B cell (primary cell): ENCODE data around the gene GRID2. TPM values are rescaled to one million over a fixed set of nuclear protein-coding genes. Genes with fewer than 3 reads are reported as not detected.

Experiments used
- ATAC-seq: fragments of 200-7000 bp; cut with Tn5 transposase; one replicate; pipeline ENCODE4 v1.10.0; 2021; ENCODE audit warnings: low read depth, mild to moderate bottlenecking, moderate number of reproducible peaks, moderate library complexity
- CTCF ChIA-PET: fragments of 350-600 bp; sonication (Branson Sonifier 250); formaldehyde crosslinking; loops from one replicate; lab custom pipeline; 2021; ENCODE audit warnings: antibody characterized with exemption, inconsistent platforms; lab: Charles Lee
- POLR2A ChIA-PET: fragments of 350-600 bp; sonication (Branson Sonifier 250); formaldehyde crosslinking; loops from one replicate; lab custom pipeline; 2021; ENCODE audit warnings: antibody characterized with exemption; lab: Charles Lee
- DNase-seq: peaks from one replicate; pipeline ENCODE4 v3.0.0; 2013
- H2AFZ ChIP-seq: 2 replicates; pipeline ENCODE4 v1.6.1; 2012; ENCODE audit warnings: mild to moderate bottlenecking, low read depth, low read length; ENCODE audit not compliant: insufficient read depth, poor library complexity, severe bottlenecking
- H3K27ac ChIP-seq, 2 donors: 1 replicate in 1 of 2; 2 replicates in 1 of 2; pipeline ENCODE4 v1.5.1; 2012 to 2013; ENCODE audit warnings: low read length in 2 of 2, mild to moderate bottlenecking in 2 of 2, moderate library complexity in 1 of 2
- H3K27me3 ChIP-seq, 4 experiments: fragments of 200-600 bp in 1 of 4; sonication (generic) in 1 of 4; replicated peaks in 1 of 4; 1 replicate in 2 of 4; 2 replicates in 2 of 4; pipeline versions ENCODE4 v1.6.1 to v1.7.0; 2013 to 2016; ENCODE audit warnings: low read length in 3 of 4, mild to moderate bottlenecking in 2 of 4, mixed read lengths in 1 of 4, moderate library complexity in 1 of 4; ENCODE audit not compliant: insufficient read depth in 4 of 4, control insufficient read depth in 3 of 4; ENCODE audit errors: control extremely low read depth in 1 of 4
- H3K36me3 ChIP-seq, 2 experiments: replicated peaks in 1 of 2; 1 replicate in 1 of 2; 2 replicates in 1 of 2; pipeline versions ENCODE4 v1.6.1 to v1.7.1; 2013; ENCODE audit warnings: low read length in 1 of 2; ENCODE audit not compliant: insufficient read depth in 2 of 2, control insufficient read depth in 1 of 2; ENCODE audit errors: control extremely low read depth in 1 of 2, extremely low read depth in 1 of 2
- H3K4me1 ChIP-seq, 2 donors: fragments of 200-600 bp in 1 of 2; sonication (generic) in 1 of 2; 1 replicate in 1 of 2; 2 replicates in 1 of 2; pipeline versions ENCODE4 v1.5.1 to v1.6.1; 2013 to 2017; ENCODE audit warnings: low read length in 2 of 2; ENCODE audit not compliant: control insufficient read depth in 2 of 2, insufficient read depth in 2 of 2
- H3K4me2 ChIP-seq: replicated peaks from 2 replicates; pipeline ENCODE3; 2012; ENCODE audit warnings: mild to moderate bottlenecking, low read depth, low read length; ENCODE audit not compliant: poor library complexity, severe bottlenecking
- H3K4me3 ChIP-seq, 5 experiments: fragments of 200-600 bp in 1 of 5; sonication (generic) in 1 of 5; 1 replicate in 3 of 5; 2 replicates in 2 of 5; pipeline versions ENCODE4 v1.5.1 to v1.7.0; 2011 to 2016; ENCODE audit warnings: low read length in 4 of 5, mild to moderate bottlenecking in 4 of 5, low read depth in 2 of 5, control low read depth in 1 of 5, moderate library complexity in 1 of 5; ENCODE audit not compliant: insufficient read depth in 1 of 5; ENCODE audit errors: control extremely low read depth in 1 of 5, extremely low read depth in 1 of 5
- H3K79me2 ChIP-seq: fragments of 200-600 bp; sonication (generic); one replicate; pipeline ENCODE4 v1.6.0; 2016; ENCODE audit warnings: low read length; ENCODE audit not compliant: control insufficient read depth, insufficient read depth
- H3K9ac ChIP-seq: fragments of 200-600 bp; sonication (generic); 2 replicates; pipeline ENCODE4 v1.6.1; 2017; ENCODE audit warnings: mild to moderate bottlenecking, low read length, moderate library complexity
- H3K9me3 ChIP-seq, 3 donors: one replicate each; pipeline versions ENCODE4 v1.6.1 to v1.7.1; 2013; ENCODE audit warnings: low read length in 2 of 3; ENCODE audit not compliant: control insufficient read depth in 2 of 3, insufficient read depth in 1 of 3; ENCODE audit errors: control extremely low read depth in 1 of 3
- H4K20me1 ChIP-seq: 2 replicates; pipeline ENCODE4 v1.6.0; 2012; ENCODE audit warnings: mild to moderate bottlenecking, low read length; ENCODE audit not compliant: insufficient read depth, control insufficient read depth, poor library complexity, severe bottlenecking
- H3K27ac Mint-ChIP-seq: one replicate; pipeline ENCODE4 v1.8.0; 2021; ENCODE audit warnings: mixed read lengths
- H3K27me3 Mint-ChIP-seq: one replicate; pipeline ENCODE4 v1.8.0; 2021; ENCODE audit warnings: mixed read lengths
- H3K4me1 Mint-ChIP-seq: one replicate; pipeline ENCODE4 v1.8.0; 2021; ENCODE audit warnings: mixed read lengths
- H3K4me3 Mint-ChIP-seq: one replicate; pipeline ENCODE4 v1.8.0; 2021; ENCODE audit warnings: mixed read lengths
- H3K9me3 Mint-ChIP-seq: one replicate; pipeline ENCODE4 v1.8.0; 2022; ENCODE audit warnings: mixed read lengths; ENCODE audit not compliant: insufficient read depth
- CTCF ChIP-seq: fragments of 200-600 bp; IDR thresholded peaks from one replicate; pipeline ENCODE4 v1.8.0; 2022; ENCODE audit warnings: antibody characterized with exemption, mild to moderate bottlenecking
- EZH2 ChIP-seq: IDR thresholded peaks from 2 replicates; pipeline ENCODE4 v1.6.1; 2012; ENCODE audit warnings: borderline replicate concordance, low read depth, mild to moderate bottlenecking, moderate library complexity, low read length; ENCODE audit not compliant: insufficient read depth, poor library complexity, severe bottlenecking
- WGBS: methylation state at CpG from one replicate; pipeline ENCODE4 v1.1.5; 2013; ENCODE audit warnings: missing lambda C conversion rate; ENCODE audit not compliant: insufficient coverage; 5-methylcytosine and 5-hydroxymethylcytosine counted together
- intact Hi-C: fragments of 100-400 bp; cut with micrococcal nuclease; formaldehyde crosslinking; loops from one replicate; pipeline ENCODE4 v1.10.0; 2022
- polyA plus RNA-seq: library from polyadenylated mRNA; depleted of rRNA; stranded (reverse); fragments of >200 nt; gene quantifications from 2 replicates; pipeline ENCODE4 v1.2.3, GENCODE V29; 2012
- total RNA-seq, 2 donors: library from RNA; stranded (reverse); fragments of 120-200 nt in 1 of 2; gene quantifications; 1 replicate in 1 of 2; 2 replicates in 1 of 2; pipeline versions ENCODE4 v1.2.3 to v1.2.4, GENCODE V29; 2013 to 2022

GRID2 gene
- total and polyA plus RNA-seq, 2 donors (not counting 1 experiment from before 2014, with no cell fraction given), result not detected

GRCh38 chr4:93532234-93532633 is 1228.5 kb downstream of the GRID2 start:
- no peaks in the 10 kb centered on the region for H3K27me3 ChIP-seq
- Mint-ChIP-seq H3K4me1 (no peaks in the 10 kb centered on the region), H3K27me3 (no peaks in the 10 kb centered on the region), H3K27ac (no peak overlapping the region), H3K9me3 (peaks cover 4% of the 10 kb centered on the region), H3K4me3 (no peak overlapping the region)
- no CpG with 5 or more reads among the region's 1 CpG for WGBS
- intact Hi-C loops, result no loop called here
- H3K9ac ChIP-seq, result no peak overlapping the region
- H3K4me2 ChIP-seq, result no peak overlapping the region
- ChIA-PET POLR2A (no interaction called here), CTCF (no interaction called here)
- no peak overlapping the region for H3K27ac ChIP-seq
- no peak overlapping the region for H3K4me3 ChIP-seq
- DNase-seq (no peak), ATAC-seq (no peak)
- H3K79me2 ChIP-seq, result no peaks in the 10 kb centered on the region
- H3K9me3 ChIP-seq, result no peaks in the 10 kb centered on the region
- H2AFZ ChIP-seq, result no peak overlapping the region
- no peak for TF ChIP-seq EZH2
- no peak for TF ChIP-seq CTCF
- no peaks in the 10 kb centered on the region for H4K20me1 ChIP-seq
- no peaks in the 10 kb centered on the region for H3K36me3 ChIP-seq
- H3K4me1 ChIP-seq, result no peaks in the 10 kb centered on the region

GRCh38 chr4:93540562-93540961 is 1236.8 kb downstream of the GRID2 start:
- no peak overlapping the region for H2AFZ ChIP-seq
- no peak overlapping the region for H3K4me2 ChIP-seq
- no peaks in the 10 kb centered on the region for H3K27me3 ChIP-seq
- intact Hi-C loops, result no loop called here
- CTCF ChIA-PET, result no interaction called here
- H3K4me1 ChIP-seq, result no peaks in the 10 kb centered on the region
- no peaks in the 10 kb centered on the region for H3K36me3 ChIP-seq
- no peak for DNase-seq
- no peaks in the 10 kb centered on the region for H3K9me3 ChIP-seq
- Mint-ChIP-seq H3K9me3 (no peaks in the 10 kb centered on the region), H3K4me1 (no peaks in the 10 kb centered on the region), H3K4me3 (no peak overlapping the region), H3K27me3 (no peaks in the 10 kb centered on the region), H3K27ac (no peak overlapping the region)
- no peaks in the 10 kb centered on the region for H4K20me1 ChIP-seq
- no peak for TF ChIP-seq CTCF
- no peak for TF ChIP-seq EZH2
- no peak overlapping the region for H3K27ac ChIP-seq
- POLR2A ChIA-PET, result no interaction called here
- no peak overlapping the region for H3K9ac ChIP-seq
- ATAC-seq, result no peak
- H3K4me3 ChIP-seq, result no peak overlapping the region
- H3K79me2 ChIP-seq, result no peaks in the 10 kb centered on the region
